SK-N-SH (cell line): ENCODE measurements around the gene MYMK. TPM values are rescaled to one million over a fixed set of nuclear protein-coding genes. Genes with fewer than 3 reads are reported as not detected.

ENCODE experiments used
- CTCF ChIA-PET: fragments of 300-600, 350-600 bp; formaldehyde crosslinking; extraction: SDS; loops from one replicate; lab custom pipeline; 2021; lab: Yijun Ruan, JAX
- POLR2A ChIA-PET: fragments of 350-600 bp; sonication (Branson Sonifier 250); formaldehyde crosslinking; extraction: SDS; loops from one replicate; lab custom pipeline; 2020; ENCODE audit warnings: antibody characterized with exemption, inconsistent platforms; lab: Yijun Ruan, JAX
- DNase-seq: peaks from one replicate; pipeline ENCODE4 v3.0.0; 2012
- H2AFZ ChIP-seq: fragments of 200-600 bp; sonication (generic); 2 replicates; pipeline ENCODE4 v1.8.1; 2016; ENCODE audit warnings: antibody characterized with exemption, mild to moderate bottlenecking, low read depth
- H3F3A ChIP-seq: fragments of 200-600 bp; sonication (generic); replicated peaks from 2 replicates; pipeline ENCODE3; 2016; ENCODE audit warnings: antibody characterized with exemption, mild to moderate bottlenecking; ENCODE audit not compliant: insufficient read depth
- H3K27ac ChIP-seq, 2 experiments: fragments of 200-500 bp in 1 of 2; fragments of 200-600 bp in 1 of 2; sonication (Bioruptor generic) in 1 of 2; sonication (generic), shearing (Covaris generic) in 1 of 2; 2 replicates each; pipeline versions ENCODE4 v1.5.1 to v1.6.1; 2014 to 2016; ENCODE audit warnings: low read depth in 2 of 2, inconsistent platforms in 1 of 2, low read length in 1 of 2, mild to moderate bottlenecking in 1 of 2, mixed read lengths in 1 of 2
- H3K27me3 ChIP-seq: fragments of 200-600 bp; sonication (generic), shearing (Covaris generic); 2 replicates; pipeline ENCODE4 v1.6.1; 2016; ENCODE audit warnings: mixed run types; ENCODE audit not compliant: insufficient read depth
- H3K36me3 ChIP-seq, 2 experiments: fragments of 200-500 bp in 1 of 2; fragments of 200-600 bp in 1 of 2; sonication (Bioruptor generic) in 1 of 2; sonication (generic) in 1 of 2; replicated peaks in 1 of 2; 2 replicates each; pipeline versions ENCODE3 to v1.5.1; 2014 to 2016; ENCODE audit warnings: low read length in 1 of 2, mild to moderate bottlenecking in 1 of 2; ENCODE audit not compliant: insufficient read depth in 2 of 2, control insufficient read depth in 1 of 2
- H3K4me1 ChIP-seq, 2 experiments: fragments of 200-500 bp in 1 of 2; fragments of 200-600 bp in 1 of 2; sonication (Bioruptor generic) in 1 of 2; sonication (generic), shearing (Covaris generic) in 1 of 2; 2 replicates each; pipeline versions ENCODE4 v1.5.1 to v1.6.1; 2014 to 2016; ENCODE audit warnings: low read depth in 1 of 2, low read length in 1 of 2, mixed run types in 1 of 2; ENCODE audit not compliant: insufficient read depth in 2 of 2, control insufficient read depth in 1 of 2
- H3K4me2 ChIP-seq: fragments of 200-600 bp; sonication (generic), shearing (Covaris generic); 2 replicates; pipeline ENCODE4 v1.6.1; 2017; ENCODE audit warnings: mixed run types
- H3K4me3 ChIP-seq, 2 experiments: fragments of 200-500 bp in 1 of 2; fragments of 200-600 bp in 1 of 2; sonication (Bioruptor generic) in 1 of 2; sonication (generic), shearing (Covaris generic) in 1 of 2; 2 replicates each; pipeline versions ENCODE4 v1.5.1 to v1.8.1; 2014 to 2016; ENCODE audit warnings: low read depth in 2 of 2, inconsistent platforms in 1 of 2, low read length in 1 of 2, mild to moderate bottlenecking in 1 of 2, mixed read lengths in 1 of 2, moderate library complexity in 1 of 2
- H3K79me2 ChIP-seq: fragments of 200-600 bp; sonication (generic); 2 replicates; pipeline ENCODE4 v1.8.1; 2017; ENCODE audit warnings: mild to moderate bottlenecking; ENCODE audit not compliant: insufficient read depth
- H3K9ac ChIP-seq: fragments of 200-600 bp; sonication (generic); 2 replicates; pipeline ENCODE4 v1.6.1; 2017; ENCODE audit warnings: mixed run types
- H3K9me2 ChIP-seq: fragments of 200-600 bp; sonication (generic); 2 replicates; pipeline ENCODE4 v1.6.1; 2017; ENCODE audit warnings: mixed run types
- H3K9me3 ChIP-seq: fragments of 200-600 bp; sonication (generic); 2 replicates; pipeline ENCODE4 v1.6.1; 2017; ENCODE audit warnings: mixed run types, mild to moderate bottlenecking, moderate library complexity
- H4K20me1 ChIP-seq: fragments of 200-600 bp; sonication (generic); 2 replicates; pipeline ENCODE4 v1.6.1; 2017; ENCODE audit warnings: mild to moderate bottlenecking, mixed run types; ENCODE audit not compliant: insufficient read depth
- CHD2 ChIP-seq: fragments of 150-350 bp; IDR thresholded peaks from 2 replicates; pipeline ENCODE4 v1.6.1; 2018; ENCODE audit warnings: low read length; ENCODE audit not compliant: partially characterized antibody
- EP300 ChIP-seq, 2 experiments: IDR thresholded peaks; 2 replicates each; pipeline versions ENCODE4 v1.4.0 to v1.6.1; 2012; ENCODE audit warnings: borderline replicate concordance in 1 of 2, low read depth in 1 of 2, low read length in 1 of 2
- EZH2phosphoT487 ChIP-seq: fragments of 200-600 bp; sonication (generic); IDR thresholded peaks from 2 replicates; pipeline ENCODE4 v1.6.1; 2017; ENCODE audit warnings: low read depth, mixed run types, mild to moderate bottlenecking, antibody characterized with exemption, moderate library complexity, borderline replicate concordance
- FOSL2 ChIP-seq: IDR thresholded peaks from 2 replicates; pipeline ENCODE4 v1.4.0; 2012; ENCODE audit warnings: low read depth, mild to moderate bottlenecking, moderate library complexity, borderline replicate concordance
- FOXJ3 ChIP-seq: sonication (generic); formaldehyde crosslinking; IDR thresholded peaks from 2 replicates; pipeline ENCODE4 v1.5.1; 2020; ENCODE audit warnings: mild to moderate bottlenecking, missing genetic modification reagents
- FOXM1 ChIP-seq: IDR thresholded peaks from 2 replicates; pipeline ENCODE4 v1.4.0; 2012; ENCODE audit warnings: low read depth, mild to moderate bottlenecking
- GATA2 ChIP-seq: sonication (generic); formaldehyde crosslinking; IDR thresholded peaks from 2 replicates; pipeline ENCODE4 v1.5.0; 2020; ENCODE audit warnings: mild to moderate bottlenecking, missing genetic modification reagents
- JUND ChIP-seq: IDR thresholded peaks from 2 replicates; pipeline ENCODE4 v1.4.0; 2012
- MEF2A ChIP-seq: IDR thresholded peaks from 2 replicates; pipeline ENCODE4 v1.4.0; 2012; ENCODE audit warnings: low read depth, borderline replicate concordance
- MXI1 ChIP-seq: IDR thresholded peaks from 2 replicates; pipeline ENCODE4 v1.6.1; 2012; ENCODE audit warnings: mild to moderate bottlenecking, low read depth, low read length, improper control_type of control experiment
- NRF1 ChIP-seq: IDR thresholded peaks from 2 replicates; pipeline ENCODE4 v1.6.1; 2012; ENCODE audit warnings: low read depth, mild to moderate bottlenecking, low read length
- RCOR1 ChIP-seq: fragments of 150-350 bp; IDR thresholded peaks from 2 replicates; pipeline ENCODE4 v1.6.1; 2017; ENCODE audit warnings: antibody characterized with exemption, low read length
- RXRA ChIP-seq: IDR thresholded peaks from 2 replicates; pipeline ENCODE4 v1.4.0; 2012; ENCODE audit warnings: low read depth, mild to moderate bottlenecking, borderline replicate concordance
- SIN3A ChIP-seq: IDR thresholded peaks from 2 replicates; pipeline ENCODE4 v1.6.1; 2012; ENCODE audit warnings: low read depth, mild to moderate bottlenecking, low read length, moderate library complexity, borderline replicate concordance
- TAF1 ChIP-seq: IDR thresholded peaks from 2 replicates; pipeline ENCODE4 v1.6.1; 2012; ENCODE audit warnings: low read depth, mild to moderate bottlenecking, low read length, moderate library complexity, borderline replicate concordance
- YY1 ChIP-seq: IDR thresholded peaks from 2 replicates; pipeline ENCODE4 v1.4.0; 2012; ENCODE audit warnings: low read depth, mild to moderate bottlenecking
- WGBS: methylation state at CpG from one replicate; pipeline ENCODE4 v1.1.6; 2017; ENCODE audit warnings: low lambda C conversion rate; 5-methylcytosine and 5-hydroxymethylcytosine counted together
- polyA plus RNA-seq, 3 experiments: library from polyadenylated mRNA; depleted of rRNA; stranded (reverse); fragments of >200 nt; gene quantifications; 2 replicates each; pipeline ENCODE4 v1.2.3, GENCODE V29; 2012
- TF ChIP-seq, protein P1 (sequence below): IDR thresholded peaks from 2 replicates; pipeline ENCODE4 v1.4.0; 2012; ENCODE audit warnings: low read depth, borderline replicate concordance
- TF ChIP-seq, protein P2 (sequence below): IDR thresholded peaks from 2 replicates; pipeline ENCODE4 v1.4.0; 2012; ENCODE audit warnings: low read depth
- TF ChIP-seq, protein P3 (sequence below): IDR thresholded peaks from 2 replicates; pipeline ENCODE4 v1.4.0; 2012; ENCODE audit warnings: low read depth, borderline replicate concordance
- TF ChIP-seq, protein P4 (sequence below): fragments of 200-600 bp; sonication (generic); IDR thresholded peaks from 2 replicates; pipeline ENCODE4 v1.6.1; 2017; ENCODE audit warnings: antibody characterized with exemption, mild to moderate bottlenecking, moderate library complexity

The MYMK gene
- polyA plus RNA-seq, 1 of the 3 experiments (the other 2 are of a cell fraction) = not detected

DNA sequence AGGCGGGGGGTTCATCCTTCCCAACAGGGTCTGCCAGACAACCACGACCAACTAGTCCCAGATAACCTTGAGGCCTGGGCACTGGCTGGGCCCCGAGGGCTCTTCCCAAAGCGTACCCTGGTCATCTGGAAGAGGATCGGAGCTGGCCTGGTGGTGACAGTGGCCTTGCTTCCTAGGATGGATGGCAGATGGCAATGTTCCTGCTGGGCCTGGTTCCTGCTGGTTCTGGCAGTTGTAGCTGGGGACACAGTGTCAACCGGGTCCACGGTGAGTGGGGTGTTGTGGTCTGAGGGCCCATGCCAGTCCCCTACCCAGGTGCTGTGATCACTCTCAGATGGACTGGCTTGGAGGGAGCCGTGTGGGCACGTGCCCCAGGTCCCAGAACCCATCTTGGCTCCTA, 11.8 kb upstream of the MYMK start:
- H3K36me3 ChIP-seq = no peaks in the 10 kb centered on the region
- H2AFZ ChIP-seq = no peak overlapping the region
- H3K4me3 ChIP-seq = no peak overlapping the region; a peak in 1 of 4 replicates
- no peaks in the 10 kb centered on the region for H3K9me2 ChIP-seq
- H3K79me2 ChIP-seq = no peaks in the 10 kb centered on the region
- TF ChIP-seq FOXM1 = no peak
- no peak for TF ChIP-seq EP300 (IDR thresholded peaks at IDR 0.05; ENCODE audit: borderline replicate concordance in 1 of 2, low read depth in 1 of 2, low read length in 1 of 2)
- no peak for TF ChIP-seq FOXJ3 (CRISPR knock-in tag)
- no peak for TF ChIP-seq MEF2A
- TF ChIP-seq, protein P1, sequence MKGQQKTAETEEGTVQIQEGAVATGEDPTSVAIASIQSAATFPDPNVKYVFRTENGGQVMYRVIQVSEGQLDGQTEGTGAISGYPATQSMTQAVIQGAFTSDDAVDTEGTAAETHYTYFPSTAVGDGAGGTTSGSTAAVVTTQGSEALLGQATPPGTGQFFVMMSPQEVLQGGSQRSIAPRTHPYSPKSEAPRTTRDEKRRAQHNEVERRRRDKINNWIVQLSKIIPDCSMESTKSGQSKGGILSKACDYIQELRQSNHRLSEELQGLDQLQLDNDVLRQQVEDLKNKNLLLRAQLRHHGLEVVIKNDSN = no peak
- TF ChIP-seq, protein P2, sequence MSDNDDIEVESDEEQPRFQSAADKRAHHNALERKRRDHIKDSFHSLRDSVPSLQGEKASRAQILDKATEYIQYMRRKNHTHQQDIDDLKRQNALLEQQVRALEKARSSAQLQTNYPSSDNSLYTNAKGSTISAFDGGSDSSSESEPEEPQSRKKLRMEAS = no peak
- no peak for TF ChIP-seq FOSL2
- no peak for TF ChIP-seq MXI1
- TF ChIP-seq, protein P3, sequence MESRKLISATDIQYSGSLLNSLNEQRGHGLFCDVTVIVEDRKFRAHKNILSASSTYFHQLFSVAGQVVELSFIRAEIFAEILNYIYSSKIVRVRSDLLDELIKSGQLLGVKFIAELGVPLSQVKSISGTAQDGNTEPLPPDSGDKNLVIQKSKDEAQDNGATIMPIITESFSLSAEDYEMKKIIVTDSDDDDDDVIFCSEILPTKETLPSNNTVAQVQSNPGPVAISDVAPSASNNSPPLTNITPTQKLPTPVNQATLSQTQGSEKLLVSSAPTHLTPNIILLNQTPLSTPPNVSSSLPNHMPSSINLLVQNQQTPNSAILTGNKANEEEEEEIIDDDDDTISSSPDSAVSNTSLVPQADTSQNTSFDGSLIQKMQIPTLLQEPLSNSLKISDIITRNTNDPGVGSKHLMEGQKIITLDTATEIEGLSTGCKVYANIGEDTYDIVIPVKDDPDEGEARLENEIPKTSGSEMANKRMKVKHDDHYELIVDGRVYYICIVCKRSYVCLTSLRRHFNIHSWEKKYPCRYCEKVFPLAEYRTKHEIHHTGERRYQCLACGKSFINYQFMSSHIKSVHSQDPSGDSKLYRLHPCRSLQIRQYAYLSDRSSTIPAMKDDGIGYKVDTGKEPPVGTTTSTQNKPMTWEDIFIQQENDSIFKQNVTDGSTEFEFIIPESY = no peak
- no peak for TF ChIP-seq NRF1
- TF ChIP-seq SIN3A = no peak
- TF ChIP-seq TAF1 = no peak
- H3F3A ChIP-seq = no peaks in the 10 kb centered on the region
- H4K20me1 ChIP-seq = no peaks in the 10 kb centered on the region
- peaks cover 0 to 59% of the 10 kb centered on the region in 2 experiments; a peak in 3 of 4 replicates for H3K4me1 ChIP-seq
- 78% methylated on average over 6 of the region's 9 CpGs for WGBS
- H3K4me2 ChIP-seq = no peak overlapping the region
- DNase-seq = no peak
- CTCF ChIA-PET = interaction anchor here (0.8 to 1.3 kb wide), 6 partner anchors 8 to 45 kb away, joined by 3 to 5 read pairs (median 3); no protein-coding TSS in a partner anchor
- POLR2A ChIA-PET = interaction anchor here (0.7 to 10.7 kb wide), 6 partner anchors 8 to 116 kb away, joined by 3 to 150 read pairs (median 4); partner anchors contain the start of gene DBH
- no peaks in the 10 kb centered on the region for H3K27me3 ChIP-seq
- no peak overlapping the region for H3K9ac ChIP-seq
- peak overlapping the region in 1 of 2 experiments; percentile 100; a peak in 2 of 4 replicates for H3K27ac ChIP-seq
- no peaks in the 10 kb centered on the region for H3K9me3 ChIP-seq

DNA sequence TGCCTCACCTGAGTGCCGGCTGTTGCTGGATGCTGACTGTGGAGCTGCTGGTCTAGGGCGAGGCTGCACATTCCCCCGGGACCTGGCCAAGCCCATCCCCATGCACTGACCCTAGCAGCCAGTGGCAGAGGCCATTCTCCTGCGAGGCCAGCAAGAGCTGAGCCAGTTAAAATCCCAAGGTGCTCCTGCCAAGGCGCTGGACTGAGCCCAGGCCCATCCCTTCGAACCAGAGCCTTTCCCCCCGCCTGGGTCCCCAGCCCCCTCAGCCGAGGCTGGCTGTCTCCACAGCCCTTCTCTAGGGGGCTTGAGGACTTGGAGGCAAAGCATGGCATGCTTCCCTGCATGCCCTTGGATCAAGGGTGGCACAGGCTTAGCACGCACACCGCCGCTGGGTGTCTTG, 11.3 kb upstream of the MYMK start:
- no peaks in the 10 kb centered on the region for H3K9me2 ChIP-seq
- H3K4me1 ChIP-seq = peaks cover 0 to 63% of the 10 kb centered on the region in 2 experiments; a peak in 3 of 4 replicates
- H3K9ac ChIP-seq = no peak overlapping the region
- no peak overlapping the region for H2AFZ ChIP-seq
- H3F3A ChIP-seq = no peaks in the 10 kb centered on the region
- no peak overlapping the region for H3K4me2 ChIP-seq
- no peaks in the 10 kb centered on the region for H3K79me2 ChIP-seq
- peak overlapping the region in 1 of 2 experiments; percentile 100; a peak in 2 of 4 replicates for H3K27ac ChIP-seq
- CTCF ChIA-PET = interaction anchor here (0.8 to 1.3 kb wide), 6 partner anchors 8 to 45 kb away, joined by 3 to 5 read pairs (median 3); no protein-coding TSS in a partner anchor
- no peaks in the 10 kb centered on the region for H3K36me3 ChIP-seq
- no peaks in the 10 kb centered on the region for H4K20me1 ChIP-seq
- H3K4me3 ChIP-seq = peak overlapping the region in 1 of 2 experiments; percentile 49; a peak in 2 of 4 replicates
- H3K27me3 ChIP-seq = no peaks in the 10 kb centered on the region
- H3K9me3 ChIP-seq = no peaks in the 10 kb centered on the region
- 83% methylated on average over 4 of the region's 11 CpGs for WGBS
- no peak for DNase-seq
- POLR2A ChIA-PET = interaction anchor here (0.7 to 10.7 kb wide), 5 partner anchors 9 to 100 kb away, joined by 3 to 150 read pairs (median 4); partner anchors contain the start of gene DBH
- TF ChIP-seq YY1 (no peak), CHD2 (no peak), EZH2phosphoT487 (no peak), JUND (no peak), RCOR1 (no peak), GATA2 (CRISPR knock-in tag) (no peak), SIN3A (no peak), RXRA (no peak)
- TF ChIP-seq, protein P4, sequence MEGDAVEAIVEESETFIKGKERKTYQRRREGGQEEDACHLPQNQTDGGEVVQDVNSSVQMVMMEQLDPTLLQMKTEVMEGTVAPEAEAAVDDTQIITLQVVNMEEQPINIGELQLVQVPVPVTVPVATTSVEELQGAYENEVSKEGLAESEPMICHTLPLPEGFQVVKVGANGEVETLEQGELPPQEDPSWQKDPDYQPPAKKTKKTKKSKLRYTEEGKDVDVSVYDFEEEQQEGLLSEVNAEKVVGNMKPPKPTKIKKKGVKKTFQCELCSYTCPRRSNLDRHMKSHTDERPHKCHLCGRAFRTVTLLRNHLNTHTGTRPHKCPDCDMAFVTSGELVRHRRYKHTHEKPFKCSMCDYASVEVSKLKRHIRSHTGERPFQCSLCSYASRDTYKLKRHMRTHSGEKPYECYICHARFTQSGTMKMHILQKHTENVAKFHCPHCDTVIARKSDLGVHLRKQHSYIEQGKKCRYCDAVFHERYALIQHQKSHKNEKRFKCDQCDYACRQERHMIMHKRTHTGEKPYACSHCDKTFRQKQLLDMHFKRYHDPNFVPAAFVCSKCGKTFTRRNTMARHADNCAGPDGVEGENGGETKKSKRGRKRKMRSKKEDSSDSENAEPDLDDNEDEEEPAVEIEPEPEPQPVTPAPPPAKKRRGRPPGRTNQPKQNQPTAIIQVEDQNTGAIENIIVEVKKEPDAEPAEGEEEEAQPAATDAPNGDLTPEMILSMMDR = no peak
- TF ChIP-seq, protein P1 = no peak
